Activated CD8-positive, alpha-beta memory T cell treated with anti-CD3 and anti-CD28 coated beads for 1 hour (primary cell): ENCODE measurements around the gene SLC1A1.
"Not testable (repeated sequence)": the region's sequence is repeated elsewhere in the genome, so short reads cannot be mapped to it uniquely, and the experiment has no call there.

ENCODE experiments used
- DNase-seq, 2 donors: peaks; one replicate each; pipeline ENCODE4 v3.0.0-alpha.2; 2020; ENCODE audit warnings: low read depth in 1 of 2; ENCODE audit errors: extremely low read depth in 1 of 2

Gene SLC1A1

GRCh38 chr9:4540425-4540824 lies 50.2 kb downstream of the SLC1A1 start:
- DNase-seq = no peak

- DNase-seq = no peak
Measured at GRCh38 chr9:4541281-4541680, 51.0 kb downstream of the SLC1A1 start.

GRCh38 chr9:4541856-4542255 lies 51.6 kb downstream of the SLC1A1 start:
- DNase-seq = no peak

GRCh38 chr9:4544714-4545113 lies 54.4 kb downstream of the SLC1A1 start:
- DNase-seq = not testable (repeated sequence)

- DNase-seq = no peak
Measured at GRCh38 chr9:4547016-4547415, 56.7 kb downstream of the SLC1A1 start.

GRCh38 chr9:4548811-4549725 lies 58.8 kb downstream of the SLC1A1 start:
- DNase-seq = no peak

DNA sequence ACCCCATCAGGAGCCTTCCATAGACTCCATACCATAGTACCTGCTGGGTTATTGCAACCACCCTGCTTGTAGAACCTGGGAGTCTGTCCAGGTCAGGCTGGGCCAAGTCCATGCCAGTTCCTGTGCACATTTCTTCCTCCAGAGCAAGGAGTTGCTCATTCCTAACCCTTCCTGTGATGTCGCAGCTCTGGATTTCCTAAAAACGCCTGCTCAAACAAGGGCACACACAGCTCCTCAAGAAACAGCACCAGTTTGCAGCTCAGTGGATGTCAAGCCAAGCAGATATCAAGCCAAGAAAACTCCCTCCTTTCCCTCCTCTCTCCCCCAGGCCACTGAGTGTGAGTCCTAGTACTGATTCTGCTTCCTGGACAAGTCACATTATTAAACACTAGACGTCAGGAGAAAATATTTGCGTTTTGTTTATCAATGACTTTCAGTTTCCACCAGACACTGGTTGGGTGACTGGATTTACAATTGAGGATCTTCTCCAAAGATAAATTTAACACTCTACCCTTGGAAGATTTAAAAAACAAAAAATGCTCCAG lies 59.6 kb downstream of the SLC1A1 start:
- DNase-seq = no peak

DNA sequence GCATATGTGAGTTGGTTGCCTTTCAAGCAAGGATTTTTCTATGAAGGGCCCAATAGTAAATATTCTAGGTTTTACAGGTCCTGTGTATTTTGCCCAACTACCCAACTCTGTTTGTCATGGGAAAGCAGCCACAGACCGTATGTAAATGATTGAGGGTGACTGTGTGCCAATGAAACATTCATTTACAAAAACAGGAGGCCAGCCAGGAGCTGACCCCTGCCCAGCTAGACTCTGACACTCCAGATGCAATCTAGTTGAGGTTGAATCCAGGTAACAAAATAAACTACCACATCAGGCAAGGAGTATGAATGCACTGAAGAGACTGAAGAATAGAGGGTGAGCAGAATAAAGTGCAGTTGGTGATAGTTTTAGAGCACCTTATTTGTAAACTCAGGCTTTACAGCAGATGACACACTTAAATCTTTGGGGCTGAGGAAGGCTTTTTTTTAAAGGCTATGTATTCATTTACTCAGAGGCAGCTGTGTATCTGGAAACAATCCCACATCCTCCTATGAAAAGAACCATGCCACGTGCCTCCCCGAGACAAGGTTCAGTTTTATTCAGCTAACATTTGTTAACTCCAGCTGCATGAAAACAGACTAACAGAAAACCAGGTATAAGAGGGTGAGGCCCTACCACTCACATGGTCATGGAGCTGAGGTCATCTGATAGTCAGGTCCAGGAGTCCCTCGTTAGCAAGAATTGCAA lies 60.7 kb downstream of the SLC1A1 start:
- DNase-seq = no peak

DNA sequence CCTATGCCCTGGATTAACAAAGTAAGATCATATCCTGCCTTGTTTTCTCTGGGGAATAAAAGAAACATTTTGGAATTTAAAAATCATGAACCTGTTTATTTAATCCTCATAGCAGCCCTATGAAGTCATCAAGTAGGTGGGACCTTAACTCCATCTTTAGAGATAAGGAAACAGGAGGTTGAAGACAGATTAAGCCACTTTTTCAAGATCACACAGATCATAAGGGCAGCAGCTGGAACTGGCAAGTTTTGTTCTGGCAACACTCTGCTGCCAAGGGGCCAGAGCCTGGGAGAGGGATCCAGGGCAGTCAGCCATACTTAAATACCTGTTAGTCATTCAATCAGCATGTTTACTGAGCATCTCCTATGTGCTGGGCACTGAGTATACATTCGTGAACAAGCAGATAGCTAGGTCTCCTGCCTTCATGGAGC lies 63.7 kb downstream of the SLC1A1 start:
- DNase-seq = no peak

- DNase-seq = no peak
Measured at GRCh38 chr9:4555236-4555635, 65.0 kb downstream of the SLC1A1 start.

DNA sequence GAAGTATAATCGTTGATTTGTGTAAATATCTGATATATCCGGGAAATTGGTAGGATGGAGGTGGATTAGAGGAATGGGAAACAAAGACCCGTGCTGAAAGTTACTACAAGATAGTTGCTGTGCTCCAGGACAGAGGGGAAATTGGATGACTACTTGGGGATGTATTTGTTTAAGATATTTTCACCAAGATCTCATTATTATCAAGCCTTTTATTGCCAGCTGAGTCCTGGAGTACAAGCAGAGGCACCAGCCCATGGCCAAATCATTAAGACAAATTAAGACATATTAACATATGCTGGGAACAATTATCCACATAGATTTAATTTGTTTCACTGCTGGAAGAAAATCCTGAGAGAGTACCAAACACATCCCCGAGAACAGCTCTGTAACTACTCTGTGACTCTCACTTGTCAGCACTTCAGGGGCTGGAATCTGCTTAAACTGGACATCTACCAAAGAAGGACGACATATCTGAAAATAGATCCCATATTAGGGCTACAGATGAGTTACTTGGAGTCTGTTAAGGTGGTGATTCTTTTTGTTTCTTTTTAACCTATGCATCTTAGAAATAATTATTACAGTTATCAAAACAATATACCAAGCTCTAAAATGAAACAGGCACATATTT lies 68.2 kb downstream of the SLC1A1 start:
- DNase-seq = no peak

DNA sequence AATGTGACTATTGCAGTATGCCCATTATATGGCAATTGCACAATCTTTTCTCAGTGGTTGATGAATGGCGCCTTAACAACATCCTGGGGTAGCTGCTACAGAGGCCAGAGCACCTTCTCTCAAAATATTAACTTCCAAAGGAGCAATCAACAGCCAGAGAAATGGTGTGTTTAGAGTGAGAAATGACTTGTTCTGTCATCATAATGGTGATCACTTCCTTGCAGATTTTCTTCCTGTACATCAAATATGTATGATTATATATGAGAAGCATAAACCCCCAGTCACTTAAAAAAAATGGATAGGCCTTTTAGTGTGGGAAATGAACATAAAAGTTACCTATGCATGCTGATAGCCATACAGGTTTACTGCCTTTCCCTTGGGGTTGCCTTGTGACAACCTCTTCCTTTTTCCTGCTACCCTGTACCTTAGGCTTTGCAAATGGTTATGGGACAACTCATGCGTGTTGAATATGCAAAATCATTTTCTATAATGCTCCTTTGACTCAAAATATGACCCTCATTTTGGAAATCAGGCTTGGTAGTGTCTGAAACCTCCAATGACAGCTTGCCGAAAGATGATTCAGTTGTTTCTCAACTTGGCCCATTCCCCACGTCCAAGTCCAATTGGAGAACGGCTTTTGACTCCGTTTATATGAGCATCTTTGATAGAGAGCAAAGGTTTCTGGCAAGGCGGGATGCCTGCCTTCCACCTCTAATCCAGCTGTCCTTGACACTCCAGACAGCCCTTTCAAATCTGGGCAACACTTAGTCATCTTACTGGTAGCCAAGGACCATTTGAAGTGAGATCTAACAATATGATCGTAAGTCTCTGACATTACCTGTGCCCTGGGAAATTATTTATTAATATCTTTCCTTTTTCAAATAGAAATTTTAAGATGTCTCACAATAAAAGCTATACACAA lies 69.3 kb downstream of the SLC1A1 start:
- DNase-seq = no peak

GRCh38 chr9:4563105-4563504 lies 72.8 kb downstream of the SLC1A1 start:
- DNase-seq = no peak

DNA sequence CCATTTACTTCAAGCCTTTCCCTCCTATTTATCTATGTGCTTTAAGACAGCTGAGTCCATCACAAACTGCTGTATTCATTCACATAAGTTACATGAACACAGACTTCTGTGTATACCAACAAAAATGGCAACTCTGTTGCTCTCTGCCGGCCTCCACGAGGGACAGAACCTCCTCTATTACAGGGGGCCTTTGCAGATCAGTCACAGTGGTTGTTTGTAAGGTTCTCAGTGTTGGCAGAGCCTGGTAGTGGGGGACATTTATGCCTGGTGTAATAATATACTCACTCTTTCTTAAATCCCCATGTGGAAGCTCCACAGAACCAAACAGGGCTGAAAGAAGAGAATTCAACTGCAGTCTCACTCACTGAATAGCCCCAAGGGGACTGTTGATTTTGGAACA lies 76.5 kb downstream of the SLC1A1 start:
- DNase-seq = no peak

DNA sequence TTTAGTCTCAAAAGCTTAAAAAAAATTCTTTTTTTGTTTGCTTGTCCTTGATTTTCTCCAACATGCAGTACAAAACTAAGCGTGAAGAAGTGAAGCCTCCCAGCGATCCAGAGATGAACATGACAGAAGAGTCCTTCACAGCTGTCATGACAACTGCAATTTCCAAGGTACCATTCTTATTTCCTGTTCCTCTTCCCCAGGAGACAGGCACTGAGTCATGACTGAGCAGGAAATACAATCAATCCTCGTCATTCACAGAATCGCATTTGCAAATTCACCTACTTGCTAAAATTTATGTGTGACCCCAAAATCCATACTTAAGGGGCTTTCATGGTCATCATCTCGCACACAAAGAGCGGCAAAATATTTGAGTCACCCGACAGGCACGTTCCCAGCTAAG lies 77.3 kb downstream of the SLC1A1 start:
- no peak for DNase-seq

DNA sequence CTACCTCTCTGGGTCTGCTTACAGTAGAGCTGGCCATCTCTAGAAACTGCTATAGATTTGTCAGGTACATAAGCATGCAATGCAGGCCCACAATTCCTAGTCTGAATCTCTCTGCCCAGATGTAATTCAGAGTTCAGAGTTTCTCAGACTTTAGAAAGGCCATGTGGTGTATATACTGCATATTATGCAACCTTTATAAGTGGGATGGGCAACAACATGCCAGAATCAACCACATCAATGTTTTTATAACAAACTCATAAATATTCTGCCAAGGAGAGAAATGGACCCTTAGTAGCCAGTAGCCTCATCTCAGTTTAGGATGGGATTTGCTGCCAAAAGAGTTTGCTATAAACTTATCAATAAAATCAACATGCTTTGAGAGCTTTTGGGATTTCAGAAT lies 78.8 kb downstream of the SLC1A1 start:
- DNase-seq = no peak

- no peak for DNase-seq
Measured at GRCh38 chr9:4572184-4572826, 82.0 kb downstream of the SLC1A1 start.

DNA sequence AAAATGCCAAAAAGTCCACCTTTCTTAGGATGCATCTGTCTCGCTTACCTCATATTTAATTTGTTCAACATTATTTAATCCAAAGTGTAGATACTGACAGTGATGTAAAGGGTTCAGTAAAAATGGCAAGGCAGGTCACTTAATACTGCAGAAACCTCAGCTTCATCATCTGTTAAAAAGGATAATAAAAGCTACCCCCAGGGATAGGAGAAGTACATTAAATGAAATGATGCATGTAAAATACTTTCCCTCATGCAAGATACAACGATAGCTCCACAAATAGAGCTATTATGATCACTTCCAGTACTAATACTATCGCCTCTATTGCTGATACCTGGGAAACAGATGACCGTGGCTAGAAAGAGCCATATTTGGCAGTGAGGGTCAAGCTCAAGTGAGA lies 82.9 kb downstream of the SLC1A1 start:
- no peak for DNase-seq

- DNase-seq = no peak
Measured at GRCh38 chr9:4573634-4574389, 83.5 kb downstream of the SLC1A1 start.
